AG04449 (cell line): ENCODE data around the gene MESD.

Experiments used
- CTCF ChIA-PET: fragments of 350-600 bp; formaldehyde crosslinking; extraction: SDS; loops from one replicate; lab custom pipeline; 2021; ENCODE audit warnings: antibody characterized with exemption; lab: Yijun Ruan, JAX
- POLR2A ChIA-PET: fragments of 400-600, 350-600 bp; formaldehyde crosslinking; extraction: SDS; loops from one replicate; lab custom pipeline; 2020; ENCODE audit warnings: antibody characterized with exemption, inconsistent platforms; lab: Yijun Ruan, JAX
- DNase-seq: peaks from one replicate; pipeline ENCODE4 v3.0.0-alpha.2; 2010; ENCODE audit warnings: low read depth, low spot score
- H3K4me3 ChIP-seq: 2 replicates; pipeline ENCODE4 v1.5.1; 2011; ENCODE audit warnings: low read depth, mild to moderate bottlenecking, control low read depth, low read length
- TF ChIP-seq, protein P1 (sequence below): IDR thresholded peaks from one replicate; pipeline ENCODE4 v1.5.1; 2011; ENCODE audit warnings: mild to moderate bottlenecking, moderate library complexity, low read length, control low read depth, inconsistent platforms; ENCODE audit not compliant: insufficient read depth; ENCODE audit errors: missing control alignments

MESD gene

GRCh38 chr15:80936288-80937078 lies 53.1 kb downstream of the MESD start:
- TF ChIP-seq, protein P1, sequence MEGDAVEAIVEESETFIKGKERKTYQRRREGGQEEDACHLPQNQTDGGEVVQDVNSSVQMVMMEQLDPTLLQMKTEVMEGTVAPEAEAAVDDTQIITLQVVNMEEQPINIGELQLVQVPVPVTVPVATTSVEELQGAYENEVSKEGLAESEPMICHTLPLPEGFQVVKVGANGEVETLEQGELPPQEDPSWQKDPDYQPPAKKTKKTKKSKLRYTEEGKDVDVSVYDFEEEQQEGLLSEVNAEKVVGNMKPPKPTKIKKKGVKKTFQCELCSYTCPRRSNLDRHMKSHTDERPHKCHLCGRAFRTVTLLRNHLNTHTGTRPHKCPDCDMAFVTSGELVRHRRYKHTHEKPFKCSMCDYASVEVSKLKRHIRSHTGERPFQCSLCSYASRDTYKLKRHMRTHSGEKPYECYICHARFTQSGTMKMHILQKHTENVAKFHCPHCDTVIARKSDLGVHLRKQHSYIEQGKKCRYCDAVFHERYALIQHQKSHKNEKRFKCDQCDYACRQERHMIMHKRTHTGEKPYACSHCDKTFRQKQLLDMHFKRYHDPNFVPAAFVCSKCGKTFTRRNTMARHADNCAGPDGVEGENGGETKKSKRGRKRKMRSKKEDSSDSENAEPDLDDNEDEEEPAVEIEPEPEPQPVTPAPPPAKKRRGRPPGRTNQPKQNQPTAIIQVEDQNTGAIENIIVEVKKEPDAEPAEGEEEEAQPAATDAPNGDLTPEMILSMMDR = no peak
- CTCF ChIA-PET = interaction anchor here (0.7 kb wide), 1 partner anchor 9 kb away, joined by 3 read pairs; no protein-coding TSS in a partner anchor
- no peak for DNase-seq
- POLR2A ChIA-PET = no interaction called here
- H3K4me3 ChIP-seq = no peak overlapping the region

GRCh38 chr15:80934761-80935221 lies 54.8 kb downstream of the MESD start:
- TF ChIP-seq, protein P1 = no peak
- no peak overlapping the region for H3K4me3 ChIP-seq
- no peak for DNase-seq
- POLR2A ChIA-PET = no interaction called here
- CTCF ChIA-PET = interaction anchor here (0.7 to 1.7 kb wide), 4 partner anchors 11 to 331 kb away, joined by 3 to 6 read pairs (median 4); no protein-coding TSS in a partner anchor

DNA sequence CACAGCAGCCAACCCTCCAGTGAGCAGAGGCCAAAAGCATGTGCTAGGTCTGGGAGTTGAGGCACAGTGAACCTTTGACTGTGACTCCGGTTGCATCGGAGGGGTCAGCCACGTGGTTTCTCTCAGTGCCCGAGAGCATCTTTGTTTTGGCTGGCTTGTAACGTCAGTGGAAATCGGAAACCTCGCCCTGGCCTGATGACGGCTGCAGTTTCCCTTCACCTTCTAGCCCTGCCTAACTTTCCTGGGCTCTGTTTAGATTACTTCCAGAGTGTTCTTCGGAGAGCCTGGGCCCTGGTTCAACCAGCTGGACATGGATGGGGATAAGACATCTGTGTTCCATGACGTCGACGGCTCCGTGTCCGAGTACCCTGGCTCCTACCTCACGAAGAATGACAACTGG lies 56.6 kb downstream of the MESD start:
- ChIA-PET CTCF (no interaction called here), POLR2A (no interaction called here)
- H3K4me3 ChIP-seq = no peak overlapping the region
- TF ChIP-seq, protein P1 = no peak
- no peak for DNase-seq

GRCh38 chr15:80932513-80932815 lies 57.2 kb downstream of the MESD start:
- no peak for DNase-seq
- ChIA-PET POLR2A (no interaction called here), CTCF (no interaction called here)
- no peak overlapping the region for H3K4me3 ChIP-seq
- TF ChIP-seq, protein P1 = no peak

DNA sequence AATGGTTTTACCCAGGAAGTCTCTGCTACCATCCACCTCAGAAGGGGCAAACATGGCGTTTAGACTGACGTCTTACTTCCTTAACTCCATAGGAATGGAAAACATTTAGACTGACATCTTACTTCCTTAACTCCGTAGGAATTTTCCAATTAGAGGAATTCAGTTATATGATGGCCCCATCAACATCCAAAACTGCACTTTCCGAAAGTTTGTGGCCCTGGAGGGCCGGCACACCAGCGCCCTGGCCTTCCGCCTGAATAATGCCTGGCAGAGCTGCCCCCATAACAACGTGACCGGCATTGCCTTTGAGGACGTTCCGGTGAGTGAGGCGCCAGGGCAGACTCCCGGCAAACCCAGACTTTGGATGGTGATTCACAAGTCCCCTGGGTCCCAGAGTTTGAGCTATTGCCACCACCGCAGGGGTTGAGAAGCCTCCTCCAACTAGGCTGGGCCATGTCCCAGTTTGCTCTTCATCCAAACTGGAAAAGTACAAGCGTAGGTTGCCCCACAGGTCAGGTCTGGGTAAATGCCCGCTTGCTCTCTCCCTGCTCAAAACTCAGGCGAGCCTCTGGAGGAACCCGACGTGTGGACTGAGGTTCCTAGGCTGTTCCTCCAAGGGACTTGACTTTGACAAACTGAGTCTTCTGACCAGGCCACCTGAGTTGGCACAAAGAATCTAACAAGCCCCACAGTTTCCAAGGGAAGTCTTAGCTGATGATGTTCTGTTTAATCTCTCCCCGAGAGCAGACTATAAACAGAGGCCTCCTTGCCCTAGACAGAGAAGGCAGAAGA lies 57.7 kb downstream of the MESD start:
- ChIA-PET CTCF (no interaction called here), POLR2A (no interaction called here)
- no peak overlapping the region for H3K4me3 ChIP-seq
- DNase-seq = no peak
- TF ChIP-seq, protein P1 = no peak

- ChIA-PET POLR2A (no interaction called here), CTCF (no interaction called here)
- TF ChIP-seq, protein P1 = no peak
- no peak overlapping the region for H3K4me3 ChIP-seq
- no peak for DNase-seq
Measured at GRCh38 chr15:80931191-80931590, 58.4 kb downstream of the MESD start.
